WTC11 (cell line): ENCODE measurements around the gene ENPP7. TPM values are rescaled to one million over a fixed set of nuclear protein-coding genes. Genes with fewer than 3 reads are reported as not detected.

Experiments used
- ATAC-seq: fragments of 200-7000 bp; cut with Tn5 transposase; 2 replicates; pipeline ENCODE4 v1.10.0; 2021; ENCODE audit warnings: mild to moderate bottlenecking, moderate library complexity
- CTCF ChIA-PET: fragments of 300-600 bp; sonication (Branson Sonifier 250); formaldehyde crosslinking; loops from one replicate; lab custom pipeline; 2021; ENCODE audit warnings: antibody characterized with exemption; lab: Charles Lee
- POLR2A ChIA-PET: fragments of 350-600 bp; sonication (Branson Sonifier 250); formaldehyde crosslinking; loops from one replicate; lab custom pipeline; 2021; ENCODE audit warnings: antibody characterized with exemption; lab: Charles Lee
- DNase-seq: peaks from one replicate; pipeline ENCODE4 v3.0.0; 2021; ENCODE audit warnings: low spot score
- H3K27ac Mint-ChIP-seq: 2 replicates; pipeline ENCODE4 v1.8.0; 2021; ENCODE audit warnings: mixed read lengths
- H3K27me3 Mint-ChIP-seq: 2 replicates; pipeline ENCODE4 v1.8.0; 2021; ENCODE audit warnings: low read depth, mild to moderate bottlenecking, moderate library complexity, mixed read lengths
- H3K36me3 Mint-ChIP-seq: 2 replicates; pipeline ENCODE4 v1.8.0; 2021; ENCODE audit warnings: mixed read lengths
- H3K4me1 Mint-ChIP-seq: 2 replicates; pipeline ENCODE4 v1.8.0; 2022; ENCODE audit warnings: mixed read lengths
- H3K4me3 Mint-ChIP-seq: 2 replicates; pipeline ENCODE4 v1.8.0; 2021; ENCODE audit warnings: mild to moderate bottlenecking, moderate library complexity, mixed read lengths
- H3K9me3 Mint-ChIP-seq: 2 replicates; pipeline ENCODE4 v1.8.0; 2021; ENCODE audit warnings: mixed read lengths
- CREM ChIP-seq: sonication (generic); formaldehyde crosslinking; IDR thresholded peaks from 2 replicates; pipeline ENCODE4 v1.8.1; 2022; ENCODE audit warnings: mild to moderate bottlenecking, missing genetic modification reagents, moderate library complexity
- ELF4 ChIP-seq: sonication (generic); formaldehyde crosslinking; IDR thresholded peaks from 2 replicates; pipeline ENCODE4 v1.8.1; 2022; ENCODE audit warnings: low read depth, mild to moderate bottlenecking, moderate library complexity, missing genetic modification reagents
- FOXK1 ChIP-seq: sonication (generic); formaldehyde crosslinking; IDR thresholded peaks from 2 replicates; pipeline ENCODE4 v1.8.0; 2022; ENCODE audit warnings: mild to moderate bottlenecking, moderate library complexity, missing genetic modification reagents
- JAZF1 ChIP-seq: fragments of 250-450 bp; sonication (Bioruptor Pico); IDR thresholded peaks from 2 replicates; pipeline ENCODE4 v1.9.0; 2021; ENCODE audit warnings: moderate library complexity, mild to moderate bottlenecking, inconsistent platforms
- JUN ChIP-seq: sonication (generic); formaldehyde crosslinking; IDR thresholded peaks from 2 replicates; pipeline ENCODE4 v1.8.0; 2023; ENCODE audit warnings: mild to moderate bottlenecking, missing genetic modification reagents
- KAT7 ChIP-seq: sonication (generic); formaldehyde crosslinking; IDR thresholded peaks from 2 replicates; pipeline ENCODE4 v1.8.1; 2023; ENCODE audit warnings: missing genetic modification reagents, mild to moderate bottlenecking, borderline replicate concordance
- NFATC4 ChIP-seq: fragments of 250-450 bp; sonication (Bioruptor Pico); IDR thresholded peaks from 2 replicates; pipeline ENCODE4 v1.9.0; 2021; ENCODE audit warnings: mild to moderate bottlenecking
- NFE2L1 ChIP-seq: sonication (generic); formaldehyde crosslinking; IDR thresholded peaks from 2 replicates; pipeline ENCODE4 v1.8.1; 2023; ENCODE audit warnings: missing genetic modification reagents
- PREB ChIP-seq: sonication (generic); formaldehyde crosslinking; IDR thresholded peaks from 2 replicates; pipeline ENCODE4 v1.8.1; 2022; ENCODE audit warnings: mild to moderate bottlenecking, missing genetic modification reagents, moderate library complexity, borderline replicate concordance
- RORB ChIP-seq: fragments of 250-450 bp; sonication (Bioruptor Pico); IDR thresholded peaks from 2 replicates; pipeline ENCODE4 v1.9.0; 2021; ENCODE audit warnings: mild to moderate bottlenecking
- SOX15 ChIP-seq: fragments of 250-450 bp; sonication (Bioruptor Pico); IDR thresholded peaks from 2 replicates; pipeline ENCODE4 v1.9.0; 2021; ENCODE audit warnings: mild to moderate bottlenecking
- ZBTB21 ChIP-seq: sonication (generic); formaldehyde crosslinking; IDR thresholded peaks from 2 replicates; pipeline ENCODE4 v1.8.1; 2023; ENCODE audit warnings: mild to moderate bottlenecking, missing genetic modification reagents, borderline replicate concordance
- ZNF232 ChIP-seq: sonication (generic); formaldehyde crosslinking; IDR thresholded peaks from 2 replicates; pipeline ENCODE4 v1.8.0; 2022; ENCODE audit warnings: mild to moderate bottlenecking, missing genetic modification reagents
- ZNF317 ChIP-seq: sonication (generic); formaldehyde crosslinking; IDR thresholded peaks from 2 replicates; pipeline ENCODE4 v1.8.1; 2023; ENCODE audit warnings: low read depth, mild to moderate bottlenecking, moderate library complexity, missing genetic modification reagents, borderline replicate concordance
- ZNF396 ChIP-seq: fragments of 250-450 bp; sonication (Bioruptor Pico); IDR thresholded peaks from 2 replicates; pipeline ENCODE4 v1.8.0; 2021; ENCODE audit warnings: mild to moderate bottlenecking, moderate library complexity, borderline replicate concordance
- ZNF423 ChIP-seq: fragments of 250-450 bp; sonication (Bioruptor Pico); IDR thresholded peaks from 2 replicates; pipeline ENCODE4 v2.1.2; 2022; ENCODE audit warnings: mild to moderate bottlenecking, moderate library complexity
- ZNF425 ChIP-seq: fragments of 250-450 bp; sonication (Bioruptor Pico); conservative IDR thresholded peaks from 2 replicates; pipeline ENCODE4 v1.9.0; 2021; ENCODE audit warnings: mild to moderate bottlenecking
- ZNF512 ChIP-seq: sonication (generic); formaldehyde crosslinking; IDR thresholded peaks from 2 replicates; pipeline ENCODE4 v1.8.1; 2022; ENCODE audit warnings: missing genetic modification reagents, borderline replicate concordance
- total RNA-seq: library from RNA; stranded (reverse); gene quantifications from 3 replicates; pipeline ENCODE4 v1.2.3, GENCODE V29; 2021
- TF ChIP-seq, protein P1 (sequence below): fragments of 250-450 bp; sonication (Bioruptor Pico); IDR thresholded peaks from 2 replicates; pipeline ENCODE4 v1.9.0; 2021; ENCODE audit warnings: moderate library complexity, mild to moderate bottlenecking, inconsistent platforms, borderline replicate concordance

The ENPP7 gene
- total RNA-seq, 1 experiment from 2014 or later, result not detected

- TF ChIP-seq NFE2L1 (CRISPR knock-in tag) (no peak), ZNF232 (no peak)
- TF ChIP-seq, all 79 proteins: peak for 12
Observed at GRCh38 chr17:79741751-79742588, 11.2 kb downstream of the ENPP7 start (continued).

DNA sequence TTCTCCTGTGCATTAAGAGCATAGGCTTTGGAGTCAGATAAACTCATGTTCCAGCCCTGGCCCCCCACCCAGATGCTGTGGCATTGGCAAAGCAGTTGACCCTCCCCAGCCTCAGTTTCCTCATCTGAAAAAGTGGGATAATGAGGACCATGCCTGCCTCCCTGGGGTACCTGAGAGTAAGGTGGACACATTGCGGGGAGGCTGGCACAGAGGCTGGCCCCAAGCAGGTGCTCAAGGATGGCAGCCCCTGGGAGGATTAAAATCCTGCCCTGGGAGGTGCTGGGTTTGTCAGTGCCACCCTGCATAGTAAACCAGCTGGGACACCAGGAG, 11.8 kb downstream of the ENPP7 start:
- POLR2A ChIA-PET, result interaction anchor here (0.5 to 1.4 kb wide), 2 partner anchors 47 to 86 kb away, joined by 3 to 6 read pairs; no protein-coding TSS in a partner anchor
- TF ChIP-seq RORB (CRISPR knock-in tag) (no peak), KAT7 (CRISPR knock-in tag) (no peak), ELF4 (CRISPR knock-in tag) (no peak), JAZF1 (no peak), ZNF232 (no peak), CREM (no peak), NFE2L1 (CRISPR knock-in tag) (no peak), ZNF512 (CRISPR knock-in tag) (no peak), NFATC4 (CRISPR knock-in tag) (no peak), PREB (CRISPR knock-in tag) (no peak), ZBTB21 (CRISPR knock-in tag) (no peak), ZNF396 (CRISPR knock-in tag) (no peak), FOXK1 (CRISPR knock-in tag) (no peak), ZNF317 (no peak), ZNF423 (no peak), ZNF425 (CRISPR knock-in tag) (no peak), SOX15 (CRISPR knock-in tag) (no peak), JUN (CRISPR knock-in tag) (no peak)
- TF ChIP-seq, protein P1, sequence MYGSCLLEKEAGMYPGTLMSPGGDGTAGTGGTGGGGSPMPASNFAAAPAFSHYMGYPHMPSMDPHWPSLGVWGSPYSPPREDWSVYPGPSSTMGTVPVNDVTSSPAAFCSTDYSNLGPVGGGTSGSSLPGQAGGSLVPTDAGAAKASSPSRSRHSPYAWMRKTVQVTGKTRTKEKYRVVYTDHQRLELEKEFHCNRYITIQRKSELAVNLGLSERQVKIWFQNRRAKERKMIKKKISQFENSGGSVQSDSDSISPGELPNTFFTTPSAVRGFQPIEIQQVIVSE (CRISPR knock-in tag), result no peak
- no peaks in the 10 kb centered on the region for H3K36me3 Mint-ChIP-seq
- no peak overlapping the region for H3K27ac Mint-ChIP-seq
- ATAC-seq (no peak), DNase-seq (no peak)
- peaks cover 11% of the 10 kb centered on the region for H3K4me1 Mint-ChIP-seq
- H3K27me3 Mint-ChIP-seq, result peaks cover 74% of the 10 kb centered on the region
- H3K9me3 Mint-ChIP-seq, result no peaks in the 10 kb centered on the region
- no peak overlapping the region for H3K4me3 Mint-ChIP-seq
- CTCF ChIA-PET, result interaction anchor here (0.6 to 9.3 kb wide), 51 partner anchors 10 to 551 kb away, joined by 3 to 165 read pairs (median 8); partner anchors contain the start of genes CBX4 and CBX8
